Right atrium auricular region (tissue), 2 donors: ENCODE measurements around the gene MYO15A. TPM values are rescaled to one million over a fixed set of nuclear protein-coding genes. Genes with fewer than 3 reads are reported as not detected.

ENCODE experiments used
- DNase-seq: peaks from one replicate; pipeline ENCODE4 v3.0.0-alpha.2; 2019; ENCODE audit warnings: low spot score
- H3K27ac ChIP-seq, 2 donors: fragments of 200-600 bp; sonication (generic); 1 replicate in 1 of 2; 2 replicates in 1 of 2; pipeline ENCODE4 v1.5.1; 2016 to 2019
- H3K27me3 ChIP-seq, 2 donors: fragments of 200-600 bp; sonication (generic); one replicate each; pipeline versions ENCODE4 v1.5.1 to v1.6.0; 2017 to 2019
- H3K36me3 ChIP-seq: fragments of 200-600 bp; sonication (generic); one replicate; pipeline ENCODE4 v1.5.1; 2016
- H3K4me1 ChIP-seq, 2 donors: fragments of 200-600 bp; sonication (generic); one replicate each; pipeline versions ENCODE4 v1.5.1 to v1.6.0; 2017 to 2019
- H3K4me3 ChIP-seq, 2 donors: fragments of 200-600 bp; sonication (generic); 1 replicate in 1 of 2; 2 replicates in 1 of 2; pipeline ENCODE4 v1.5.1; 2017 to 2019; ENCODE audit warnings: mild to moderate bottlenecking in 1 of 2, moderate library complexity in 1 of 2
- H3K9me3 ChIP-seq, 2 donors: fragments of 200-600 bp; sonication (generic); one replicate each; pipeline ENCODE4 v1.5.1; 2019
- total RNA-seq, 2 donors: library from RNA; depleted of rRNA; stranded (reverse); fragments of >200 nt; gene quantifications; one replicate each; pipeline ENCODE4 v1.1.0, GENCODE V29; 2016
- TF ChIP-seq, protein P1 (sequence below), 2 donors: fragments of 200-600 bp; sonication (generic); IDR thresholded peaks; one replicate each; pipeline ENCODE4 v1.5.1; 2019; ENCODE audit warnings: antibody characterized with exemption in 2 of 2

MYO15A gene
- total RNA-seq, 2 donors from 2014 or later: 0.20 TPM; not detected in 1

DNA sequence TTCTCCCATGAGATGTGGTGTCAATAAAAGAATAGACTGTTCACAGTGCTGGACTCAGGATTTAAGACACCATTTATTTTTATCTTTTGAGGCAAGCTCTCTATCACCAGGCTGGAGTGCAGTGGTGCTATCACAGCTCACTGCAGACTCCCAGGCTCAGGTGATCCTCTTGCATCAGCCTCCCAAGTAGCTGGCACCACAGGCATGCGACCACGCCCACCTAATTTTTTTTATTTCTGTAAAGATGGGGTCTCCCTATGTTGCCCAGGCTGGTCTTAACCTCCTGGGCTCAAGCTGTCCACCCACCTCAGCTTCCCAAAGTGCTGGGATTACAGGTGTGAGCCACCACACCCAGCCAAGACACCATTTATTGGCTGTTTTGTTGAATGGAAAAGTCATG, 39.5 kb upstream of the MYO15A start:
- H3K27ac ChIP-seq: no peak overlapping the region
- peaks cover 19% of the 10 kb centered on the region for H3K36me3 ChIP-seq
- TF ChIP-seq, protein P1, sequence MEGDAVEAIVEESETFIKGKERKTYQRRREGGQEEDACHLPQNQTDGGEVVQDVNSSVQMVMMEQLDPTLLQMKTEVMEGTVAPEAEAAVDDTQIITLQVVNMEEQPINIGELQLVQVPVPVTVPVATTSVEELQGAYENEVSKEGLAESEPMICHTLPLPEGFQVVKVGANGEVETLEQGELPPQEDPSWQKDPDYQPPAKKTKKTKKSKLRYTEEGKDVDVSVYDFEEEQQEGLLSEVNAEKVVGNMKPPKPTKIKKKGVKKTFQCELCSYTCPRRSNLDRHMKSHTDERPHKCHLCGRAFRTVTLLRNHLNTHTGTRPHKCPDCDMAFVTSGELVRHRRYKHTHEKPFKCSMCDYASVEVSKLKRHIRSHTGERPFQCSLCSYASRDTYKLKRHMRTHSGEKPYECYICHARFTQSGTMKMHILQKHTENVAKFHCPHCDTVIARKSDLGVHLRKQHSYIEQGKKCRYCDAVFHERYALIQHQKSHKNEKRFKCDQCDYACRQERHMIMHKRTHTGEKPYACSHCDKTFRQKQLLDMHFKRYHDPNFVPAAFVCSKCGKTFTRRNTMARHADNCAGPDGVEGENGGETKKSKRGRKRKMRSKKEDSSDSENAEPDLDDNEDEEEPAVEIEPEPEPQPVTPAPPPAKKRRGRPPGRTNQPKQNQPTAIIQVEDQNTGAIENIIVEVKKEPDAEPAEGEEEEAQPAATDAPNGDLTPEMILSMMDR (IDR thresholded peaks at IDR 0.05): no peak
- H3K27me3 ChIP-seq: no peaks in the 10 kb centered on the region
- H3K4me1 ChIP-seq: no peaks in the 10 kb centered on the region
- no peak for DNase-seq
- H3K4me3 ChIP-seq: no peak overlapping the region
- H3K9me3 ChIP-seq: no peaks in the 10 kb centered on the region

DNA sequence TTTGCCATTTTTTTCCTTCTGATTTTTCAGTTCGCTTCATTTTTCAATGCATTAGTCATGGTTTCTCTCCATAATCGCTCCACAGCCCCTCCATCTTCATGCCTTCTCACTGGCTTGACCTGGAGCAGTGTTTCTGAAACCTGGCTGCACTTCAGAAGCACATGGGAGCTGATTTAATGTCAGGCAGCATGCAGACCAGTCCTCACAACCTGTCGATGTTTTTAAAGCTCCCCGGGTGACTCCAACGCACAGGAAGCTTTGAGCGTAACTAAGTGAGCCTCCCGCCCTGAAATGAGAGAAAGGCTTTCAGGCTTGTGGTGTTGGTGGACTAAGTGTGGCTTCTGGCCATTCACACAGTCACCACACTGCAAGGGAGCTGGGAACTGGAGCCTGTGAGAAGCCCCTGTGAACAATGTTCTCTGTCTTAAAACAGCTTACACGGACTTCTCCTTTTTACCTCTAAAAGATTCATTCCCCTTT, 37.7 kb upstream of the MYO15A start:
- Histone ChIP-seq H3K36me3 (peaks cover 3% of the 10 kb centered on the region), H3K9me3 (no peaks in the 10 kb centered on the region), H3K4me3 (peak overlapping the region in 1 of 2 donors; percentile 6), H3K27ac (no peak overlapping the region), H3K4me1 (no peaks in the 10 kb centered on the region), H3K27me3 (no peaks in the 10 kb centered on the region)
- DNase-seq: no peak
- TF ChIP-seq, protein P1 (IDR thresholded peaks at IDR 0.05): no peak

DNA sequence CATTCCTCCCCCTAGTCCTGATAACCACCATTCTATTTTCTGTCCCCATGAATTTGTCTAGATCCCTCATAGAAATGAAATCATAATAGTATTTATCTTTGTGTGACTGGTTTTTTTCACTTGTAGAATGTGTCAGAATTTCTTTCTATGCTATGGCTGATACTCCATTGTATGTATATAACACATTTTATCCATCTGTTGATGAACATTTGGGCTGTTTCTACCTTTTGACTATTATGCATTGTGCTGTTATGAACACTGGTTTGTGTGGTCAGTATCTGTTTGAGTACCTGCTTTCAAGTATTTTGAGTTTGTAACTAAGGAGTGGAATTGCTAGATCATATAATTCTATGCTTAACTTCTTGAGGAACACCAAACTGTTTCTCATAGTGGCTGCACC, 36.8 kb upstream of the MYO15A start:
- Histone ChIP-seq H3K9me3 (no peaks in the 10 kb centered on the region), H3K27me3 (no peaks in the 10 kb centered on the region), H3K27ac (no peak overlapping the region), H3K4me1 (no peaks in the 10 kb centered on the region), H3K4me3 (no peak overlapping the region), H3K36me3 (no peaks in the 10 kb centered on the region)
- TF ChIP-seq, protein P1 (IDR thresholded peaks at IDR 0.05): no peak
- DNase-seq: no peak

DNA sequence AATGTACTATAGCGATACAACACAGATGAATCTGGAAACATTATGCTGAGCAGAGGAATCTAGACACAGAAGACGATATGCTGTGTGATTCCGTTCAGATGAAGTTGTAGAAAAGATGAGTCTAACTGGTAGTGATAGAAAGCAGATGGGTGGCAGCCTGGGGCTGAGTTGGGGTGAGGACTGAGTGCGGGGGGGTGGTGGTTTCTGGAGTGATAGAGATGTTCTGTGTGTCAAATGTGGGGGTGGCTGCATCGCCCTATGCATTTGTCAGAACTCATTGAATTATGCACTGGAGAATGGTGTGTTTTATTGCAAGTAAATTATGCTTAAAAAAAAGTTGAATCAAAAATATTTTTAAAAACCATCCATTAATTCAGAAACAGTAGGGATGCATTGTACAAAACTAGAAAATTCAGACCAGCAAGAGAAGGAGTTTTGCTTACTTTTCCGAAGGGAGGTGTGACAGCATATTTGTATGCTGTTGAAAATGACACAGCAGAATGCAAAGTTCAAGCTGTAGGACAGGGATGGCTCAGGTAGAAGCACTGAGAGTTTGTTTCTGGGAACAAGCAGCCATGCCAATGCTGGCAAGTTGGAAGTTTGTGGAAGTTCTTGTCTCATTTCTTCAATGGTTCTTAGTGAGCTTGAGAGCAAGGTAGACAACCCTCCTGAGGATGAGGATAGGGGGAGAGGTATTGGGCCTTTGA, 33.8 kb upstream of the MYO15A start:
- TF ChIP-seq, protein P1 (IDR thresholded peaks at IDR 0.05): no peak
- no peaks in the 10 kb centered on the region for H3K36me3 ChIP-seq
- no peak overlapping the region for H3K27ac ChIP-seq
- DNase-seq: no peak
- H3K27me3 ChIP-seq: no peaks in the 10 kb centered on the region
- H3K9me3 ChIP-seq: no peaks in the 10 kb centered on the region
- H3K4me3 ChIP-seq: no peak overlapping the region
- no peaks in the 10 kb centered on the region for H3K4me1 ChIP-seq

DNA sequence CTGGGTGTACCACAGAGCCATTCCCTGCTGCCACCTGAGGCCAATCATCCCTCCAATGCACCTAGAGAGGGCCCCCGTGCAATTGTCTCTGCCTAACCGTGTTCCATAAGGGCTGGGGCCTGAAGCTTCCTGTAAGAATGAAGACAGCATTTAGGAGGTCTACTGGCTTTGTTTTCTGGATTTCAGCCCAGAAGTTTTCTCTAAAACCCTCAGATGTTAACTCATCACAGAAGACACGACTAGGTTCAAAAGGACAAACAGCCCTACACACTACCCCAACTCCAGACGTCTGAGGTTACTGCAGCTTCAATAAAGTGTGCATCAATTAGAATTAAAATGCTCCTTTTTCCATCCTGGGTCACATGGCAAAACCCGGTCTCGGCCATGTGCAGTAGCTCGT, 31.6 kb upstream of the MYO15A start:
- Histone ChIP-seq H3K4me1 (no peaks in the 10 kb centered on the region), H3K36me3 (no peaks in the 10 kb centered on the region), H3K4me3 (no peak overlapping the region), H3K9me3 (no peaks in the 10 kb centered on the region), H3K27me3 (no peaks in the 10 kb centered on the region), H3K27ac (no peak overlapping the region)
- no peak for DNase-seq
- TF ChIP-seq, protein P1 (IDR thresholded peaks at IDR 0.05): no peak

DNA sequence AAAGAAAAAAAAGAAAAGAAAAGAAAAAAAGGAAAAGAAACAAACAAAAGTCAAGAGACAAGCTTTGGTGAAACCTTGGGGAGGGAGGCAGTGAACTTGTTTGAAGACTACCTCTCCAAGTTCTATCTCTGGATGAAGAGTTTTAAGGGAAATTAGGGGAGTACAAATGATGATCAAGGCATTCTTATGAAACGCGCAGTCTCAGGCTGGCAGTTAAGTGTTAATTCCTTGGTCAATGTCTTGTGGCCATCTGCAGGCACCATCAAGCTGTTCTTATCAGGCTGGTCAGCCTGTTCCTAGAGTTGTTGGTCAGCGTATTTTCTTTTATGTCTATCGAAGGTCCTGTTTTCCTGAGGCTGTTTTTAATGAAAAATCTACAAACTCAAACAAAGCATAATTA, 29.0 kb upstream of the MYO15A start:
- Histone ChIP-seq H3K4me1 (no peaks in the 10 kb centered on the region), H3K4me3 (no peak overlapping the region), H3K27me3 (no peaks in the 10 kb centered on the region), H3K9me3 (no peaks in the 10 kb centered on the region), H3K36me3 (no peaks in the 10 kb centered on the region), H3K27ac (no peak overlapping the region)
- DNase-seq: no peak
- TF ChIP-seq, protein P1 (IDR thresholded peaks at IDR 0.05): no peak
